Activated T-cell treated with anti-CD3 and anti-CD28 coated beads for 48 hours (primary cell): ENCODE data around the gene CATSPERZ.
"Not testable (repeated sequence)": the region's sequence is repeated elsewhere in the genome, so short reads cannot be mapped to it uniquely, and the experiment has no call there.

Experiments
- DNase-seq: peaks from one replicate; pipeline ENCODE4 v3.0.0-alpha.2; 2020; ENCODE audit warnings: low read depth

The CATSPERZ gene

GRCh38 chr11:64321026-64321425 is 20.9 kb downstream of the CATSPERZ start:
- no peak for DNase-seq

- no peak for DNase-seq
Observed at GRCh38 chr11:64321533-64321932, 21.4 kb downstream of the CATSPERZ start.

- DNase-seq, result no peak
Observed at GRCh38 chr11:64322925-64323260, 22.7 kb downstream of the CATSPERZ start.

- no peak for DNase-seq
Observed at GRCh38 chr11:64323373-64323772, 23.2 kb downstream of the CATSPERZ start.

- not testable (repeated sequence) for DNase-seq
Observed at GRCh38 chr11:64323984-64324383, 23.8 kb downstream of the CATSPERZ start.

GRCh38 chr11:64324692-64325469 is 24.7 kb downstream of the CATSPERZ start:
- DNase-seq, result no peak

GRCh38 chr11:64327375-64327774 is 27.2 kb downstream of the CATSPERZ start:
- no peak for DNase-seq

- DNase-seq, result no peak
Observed at GRCh38 chr11:64327993-64328392, 27.8 kb downstream of the CATSPERZ start.

GRCh38 chr11:64330888-64331287 is 30.7 kb downstream of the CATSPERZ start:
- DNase-seq, result no peak

GRCh38 chr11:64331569-64332371 is 31.6 kb downstream of the CATSPERZ start:
- DNase-seq, result peak; percentile 79

GRCh38 chr11:64333556-64333955 is 33.4 kb downstream of the CATSPERZ start:
- DNase-seq, result no peak

GRCh38 chr11:64334764-64335735 is 34.9 kb downstream of the CATSPERZ start:
- peak; percentile 62 for DNase-seq

GRCh38 chr11:64337538-64338249 is 37.5 kb downstream of the CATSPERZ start:
- DNase-seq, result no peak

- no peak for DNase-seq
Observed at GRCh38 chr11:64338716-64339115, 38.6 kb downstream of the CATSPERZ start.

- DNase-seq, result no peak
Observed at GRCh38 chr11:64339286-64339685, 39.1 kb downstream of the CATSPERZ start.

GRCh38 chr11:64339754-64340408 is 39.7 kb downstream of the CATSPERZ start, which contains the start of gene CCDC88B:
Gene CCDC88B, plus strand, starts transcription at chr11:64340204. Its CDS starts 63 bp downstream, at chr11:64340267.
- peak; percentile 72 for DNase-seq

GRCh38 chr11:64340671-64341335 is 40.6 kb downstream of the CATSPERZ start:
- peak; percentile 74 for DNase-seq

- no peak for DNase-seq
Observed at GRCh38 chr11:64341429-64341828, 41.3 kb downstream of the CATSPERZ start.

GRCh38 chr11:64341851-64342791 is 42.0 kb downstream of the CATSPERZ start:
- peak; percentile 94 for DNase-seq
